GM12878 (cell line): ENCODE results near the gene FAM117B. TPM values are rescaled to one million over a fixed set of nuclear protein-coding genes. Genes with fewer than 3 reads are reported as not detected.

Experiments
- ATAC-seq: fragments of 200-7000 bp; cut with Tn5 transposase; 3 replicates; pipeline ENCODE4 v1.9.1; 2020; ENCODE audit warnings: mild to moderate bottlenecking, moderate library complexity
- BruUV-seq: library from RNA; stranded (reverse); fragments of 400-500 nt; replicated peaks from 2 replicates; lab custom pipeline; 2021; lab: Mats Ljungman, UMichigan
- CTCF ChIA-PET: fragments of 300-600 bp; sonication (Branson Sonifier 250); formaldehyde crosslinking; extraction: SDS; loops from one replicate; lab custom pipeline; 2021; ENCODE audit warnings: inconsistent platforms; lab: Yijun Ruan, JAX
- POLR2A ChIA-PET: fragments of 350-600 bp; formaldehyde crosslinking; extraction: SDS; loops from one replicate; lab custom pipeline; 2021; ENCODE audit warnings: inconsistent platforms; lab: Charles Lee
- RAD21 ChIA-PET: fragments of 300-600 bp; sonication (Branson Sonifier 250); formaldehyde crosslinking; loops from one replicate; lab custom pipeline; 2023; ENCODE audit warnings: antibody characterized with exemption; ENCODE audit not compliant: unreplicated experiment; lab: Charles Lee
- SMC1A ChIA-PET: fragments of 300-600 bp; sonication (Branson Sonifier 250); formaldehyde crosslinking; loops from one replicate; lab custom pipeline; 2023; ENCODE audit not compliant: unreplicated experiment, uncharacterized antibody; lab: Charles Lee
- DNase-seq: peaks from one replicate; pipeline ENCODE4 v3.0.0-alpha.2; 2011; ENCODE audit warnings: low read depth, low spot score
- FAIRE-seq: peaks from 3 replicates; lab custom pipeline; 2011; peaks lifted over from hg19 to GRCh38; lab: Jason Lieb, UNC
- H2AFZ ChIP-seq: 2 replicates; pipeline ENCODE4 v1.6.0; 2011; ENCODE audit warnings: low read depth, low read length, control low read depth; ENCODE audit not compliant: control insufficient read depth
- H3K27ac ChIP-seq: 2 replicates; pipeline ENCODE4 v1.5.1; 2011; ENCODE audit warnings: control low read depth; ENCODE audit not compliant: control insufficient read depth, insufficient read depth
- H3K27me3 ChIP-seq, 2 experiments: replicated peaks in 1 of 2; 2 replicates each; pipeline versions ENCODE4 v1.6.0 to v1.6.1; 2011; ENCODE audit warnings: low read length in 1 of 2; ENCODE audit not compliant: control insufficient read depth in 2 of 2, insufficient read depth in 2 of 2
- H3K36me3 ChIP-seq, 2 experiments: 2 replicates each; pipeline ENCODE4 v1.5.1; 2011; ENCODE audit warnings: low read length in 1 of 2; ENCODE audit not compliant: control insufficient read depth in 2 of 2, insufficient read depth in 2 of 2
- H3K4me1 ChIP-seq: 2 replicates; pipeline ENCODE4 v1.6.1; 2011; ENCODE audit warnings: mild to moderate bottlenecking, low read length, moderate library complexity, mixed read lengths; ENCODE audit not compliant: control insufficient read depth, insufficient read depth
- H3K4me2 ChIP-seq: 2 replicates; pipeline ENCODE4 v1.6.0; 2011; ENCODE audit warnings: control low read depth; ENCODE audit not compliant: control insufficient read depth, insufficient read depth
- H3K4me3 ChIP-seq: fragments of 200-600 bp; sonication (generic); 2 replicates; pipeline ENCODE4 v1.5.1; 2016
- H3K79me2 ChIP-seq: 2 replicates; pipeline ENCODE4 v1.6.0; 2011; ENCODE audit warnings: low read length; ENCODE audit not compliant: control insufficient read depth, insufficient read depth
- H3K9ac ChIP-seq: 2 replicates; pipeline ENCODE4 v1.8.0; 2011; ENCODE audit warnings: low read length, control low read depth, mixed read lengths; ENCODE audit not compliant: control insufficient read depth, insufficient read depth
- H3K9me3 ChIP-seq: replicated peaks from 3 replicates; pipeline ENCODE4 v1.5.1; 2011; ENCODE audit warnings: mild to moderate bottlenecking, low read length; ENCODE audit not compliant: control insufficient read depth, insufficient read depth
- H4K20me1 ChIP-seq: 2 replicates; pipeline ENCODE4 v1.6.0; 2011; ENCODE audit not compliant: control insufficient read depth, insufficient read depth
- CBFB ChIP-seq: IDR thresholded peaks from 2 replicates; pipeline ENCODE4 v1.6.1; 2016; ENCODE audit warnings: antibody characterized with exemption, low read depth
- HSF1 ChIP-seq: fragments of 150-350 bp; IDR thresholded peaks from 2 replicates; pipeline ENCODE4 v1.6.1; 2014; ENCODE audit warnings: mild to moderate bottlenecking, low read depth, low read length
- MLLT1 ChIP-seq: fragments of 450-650 bp; IDR thresholded peaks from 2 replicates; pipeline ENCODE4 v1.6.1; 2016; ENCODE audit warnings: mild to moderate bottlenecking
- MYB ChIP-seq: fragments of 150-350 bp; IDR thresholded peaks from 2 replicates; pipeline ENCODE4 v1.6.1; 2014; ENCODE audit warnings: mild to moderate bottlenecking, low read depth, low read length, borderline replicate concordance
- TCF3 ChIP-seq: IDR thresholded peaks from 2 replicates; pipeline ENCODE4 v1.6.1; 2012; ENCODE audit warnings: low read depth, mild to moderate bottlenecking, low read length, borderline replicate concordance; ENCODE audit not compliant: insufficient read depth
- ZBTB11 ChIP-seq: fragments of 450-650 bp; formaldehyde crosslinking; IDR thresholded peaks from 2 replicates; pipeline ENCODE4 v1.5.0; 2022; ENCODE audit warnings: mild to moderate bottlenecking, missing genetic modification characterization
- ZNF207 ChIP-seq: fragments of 450-650 bp; IDR thresholded peaks from 2 replicates; pipeline ENCODE4 v1.6.1; 2014; ENCODE audit warnings: antibody characterized with exemption, mild to moderate bottlenecking, borderline replicate concordance
- WGBS: methylation state at CpG from one replicate; pipeline ENCODE4 v1.1.6; 2016; ENCODE audit warnings: low lambda C conversion rate; ENCODE audit not compliant: insufficient replicate concordance, insufficient coverage; ENCODE audit errors: missing lambda C conversion rate; 5-methylcytosine and 5-hydroxymethylcytosine counted together
- in situ Hi-C: fragments of 300-500 bp; cut with MboI; formaldehyde crosslinking; loops from 9 replicates; pipeline ENCODE4 v1.14.3; 2018; ENCODE audit warnings: mixed read lengths
- intact Hi-C: fragments of 100-400 bp; cut with micrococcal nuclease; formaldehyde crosslinking; loops from one replicate; pipeline ENCODE4 v1.14.2; 2022; ENCODE audit not compliant: unreplicated experiment
- polyA plus RNA-seq, 11 experiments: library from polyadenylated mRNA; depleted of rRNA in 4 of 11; unstranded in 6 of 11; stranded (reverse) in 5 of 11; fragments of >200 nt; fragmentation: Nextera tagmentation in 4 of 11; fragmentation: Illumina TruSeq in 1 of 11; extraction: Ambion mirVana in 4 of 11; extraction: Trizol in 1 of 11; gene quantifications; 1 replicate in 1 of 11; 2 replicates in 10 of 11; pipeline versions ENCODE4 v1.2.1 to v1.2.3, GENCODE V29; 2011 to 2016; ENCODE audit warnings: inconsistent platforms in 2 of 11, missing spikeins in 2 of 11, low read depth in 1 of 11
- total RNA-seq, 4 experiments: library from RNA; depleted of rRNA in 3 of 4; stranded (reverse); fragments of >200 nt in 3 of 4; fragmentation: Illumina TruSeq in 1 of 4; extraction: Trizol in 1 of 4; gene quantifications; 2 replicates each; pipeline versions ENCODE4 v1.2.1 to v1.2.3, GENCODE V29; 2013 to 2021

The FAM117B gene
- total and polyA plus RNA-seq, 10 of the 15 experiments (the other 5 are each of a cell fraction or from before 2014, with no cell fraction given): 1.6 to 7.6 (median 4.2) TPM

- ChIA-PET CTCF (no interaction called here), POLR2A (no interaction called here), RAD21 (interaction anchor here (0.6 kb wide), 1 partner anchor 183 kb away, joined by 3 read pairs; no protein-coding TSS in a partner anchor), SMC1A (interaction anchor here (1.4 to 1.7 kb wide), 3 partner anchors 24 to 157 kb away, joined by 4 read pairs; no protein-coding TSS in a partner anchor)
- Histone ChIP-seq H2AFZ (no peak overlapping the region), H3K4me1 (no peaks in the 10 kb centered on the region), H3K79me2 (no peaks in the 10 kb centered on the region), H3K9me3 (no peaks in the 10 kb centered on the region), H3K27ac (no peak overlapping the region), H3K4me2 (no peak overlapping the region), H3K9ac (no peak overlapping the region), H3K27me3 (no peaks in the 10 kb centered on the region), H3K4me3 (no peak overlapping the region), H3K36me3 (no peaks in the 10 kb centered on the region; a peak in 2 of 4 replicates), H4K20me1 (no peaks in the 10 kb centered on the region)
- WGBS: 93% methylated on average over 2 of the region's 2 CpGs
- in situ Hi-C loops: no loop called here
- ATAC-seq (no peak), DNase-seq (no peak), FAIRE-seq (no peak)
- intact Hi-C loops: no loop called here
- BruUV-seq: no TSS peak
- TF ChIP-seq TCF3 (no peak), CBFB (no peak), MLLT1 (no peak), MYB (no peak)
Measured at GRCh38 chr2:202758604-202759003, 123.8 kb downstream of the FAM117B start.

- POLR2A ChIA-PET: no interaction called here
- Histone ChIP-seq H3K4me3 (no peak overlapping the region), H3K27me3 (no peaks in the 10 kb centered on the region), H3K4me2 (no peak overlapping the region), H2AFZ (no peak overlapping the region), H3K27ac (no peak overlapping the region), H3K36me3 (no peaks in the 10 kb centered on the region; a peak in 2 of 4 replicates), H3K4me1 (no peaks in the 10 kb centered on the region), H3K9me3 (no peaks in the 10 kb centered on the region), H4K20me1 (no peaks in the 10 kb centered on the region), H3K79me2 (no peaks in the 10 kb centered on the region), H3K9ac (no peak overlapping the region)
- FAIRE-seq: no peak
- CTCF ChIA-PET: interaction anchor here (1.0 to 1.3 kb wide), 2 partner anchors 33 to 172 kb away, joined by 3 to 7 read pairs; no protein-coding TSS in a partner anchor
- no peak for ATAC-seq
- no TSS peak for BruUV-seq
- WGBS: 96% methylated on average over 2 of the region's 2 CpGs
- DNase-seq: no peak
- SMC1A ChIA-PET: no interaction called here
- in situ Hi-C loops: no loop called here
- intact Hi-C loops: no loop called here
- RAD21 ChIA-PET: no interaction called here
- no peak for TF ChIP-seq ZBTB11 (CRISPR knock-in tag)
- no peak for TF ChIP-seq HSF1
- TF ChIP-seq ZNF207: no peak
Measured at GRCh38 chr2:202760848-202761247, 126.1 kb downstream of the FAM117B start.
